ENCODE data around the gene ADAP2. TPM values are rescaled to one million over a fixed set of nuclear protein-coding genes. Genes with fewer than 3 reads are reported as not detected.

ADAP2 gene
- total RNA-seq, 2 experiments from 2014 or later = 1.4 to 2.6 TPM

DNA sequence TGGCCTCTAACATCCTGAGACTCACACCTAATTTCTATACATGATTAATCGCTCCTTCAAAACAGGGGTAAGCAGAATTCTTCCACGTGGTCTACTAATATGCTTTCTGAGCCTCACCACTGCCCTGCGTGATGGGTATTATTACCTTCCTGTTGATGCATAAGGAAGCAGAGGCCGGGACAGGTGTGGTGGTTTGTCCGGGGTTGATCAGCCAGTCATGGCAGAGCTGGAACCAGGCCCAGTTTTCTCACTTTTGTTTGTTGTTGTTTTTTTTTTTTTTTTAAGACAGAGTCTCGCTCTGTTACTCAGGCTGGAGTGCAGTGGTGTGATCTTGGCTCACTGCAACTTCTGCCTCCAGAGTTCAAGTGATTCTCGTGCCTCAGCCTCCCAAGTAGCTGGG lies 80.3 kb downstream of the ADAP2 start:
- no peak for DNase-seq (ENCODE audit: low spot score)
- no peaks in the 10 kb centered on the region for H4K20me1 ChIP-seq (ENCODE audit: insufficient read depth, low read length)
- intact Hi-C loops (cut with micrococcal nuclease; ENCODE audit: unreplicated experiment) = no loop called here
- no peak overlapping the region for H2AFZ ChIP-seq (ENCODE audit: low read length)
- ChIA-PET POLR2A (no interaction called here), CTCF (ENCODE audit: unreplicated experiment) (no interaction called here)
- TF ChIP-seq EZH2phosphoT487 (IDR thresholded peaks at IDR 0.05; ENCODE audit: borderline replicate concordance, low read depth, low read length) = no peak
- TF ChIP-seq, protein P1, sequence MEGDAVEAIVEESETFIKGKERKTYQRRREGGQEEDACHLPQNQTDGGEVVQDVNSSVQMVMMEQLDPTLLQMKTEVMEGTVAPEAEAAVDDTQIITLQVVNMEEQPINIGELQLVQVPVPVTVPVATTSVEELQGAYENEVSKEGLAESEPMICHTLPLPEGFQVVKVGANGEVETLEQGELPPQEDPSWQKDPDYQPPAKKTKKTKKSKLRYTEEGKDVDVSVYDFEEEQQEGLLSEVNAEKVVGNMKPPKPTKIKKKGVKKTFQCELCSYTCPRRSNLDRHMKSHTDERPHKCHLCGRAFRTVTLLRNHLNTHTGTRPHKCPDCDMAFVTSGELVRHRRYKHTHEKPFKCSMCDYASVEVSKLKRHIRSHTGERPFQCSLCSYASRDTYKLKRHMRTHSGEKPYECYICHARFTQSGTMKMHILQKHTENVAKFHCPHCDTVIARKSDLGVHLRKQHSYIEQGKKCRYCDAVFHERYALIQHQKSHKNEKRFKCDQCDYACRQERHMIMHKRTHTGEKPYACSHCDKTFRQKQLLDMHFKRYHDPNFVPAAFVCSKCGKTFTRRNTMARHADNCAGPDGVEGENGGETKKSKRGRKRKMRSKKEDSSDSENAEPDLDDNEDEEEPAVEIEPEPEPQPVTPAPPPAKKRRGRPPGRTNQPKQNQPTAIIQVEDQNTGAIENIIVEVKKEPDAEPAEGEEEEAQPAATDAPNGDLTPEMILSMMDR (conservative IDR thresholded peaks at IDR 0.05; ENCODE audit: low read length) = no peak
- H3K4me2 ChIP-seq (ENCODE audit: low read length) = no peak overlapping the region
- no peak overlapping the region for H3K27ac ChIP-seq (ENCODE audit: low read depth, low read length, poor library complexity, severe bottlenecking)
- no peaks in the 10 kb centered on the region for H3K4me1 ChIP-seq (ENCODE audit: insufficient read depth, low read length, poor library complexity, severe bottlenecking)
- H3K4me3 ChIP-seq (ENCODE audit: low read depth, low read length, poor library complexity, severe bottlenecking) = no peak overlapping the region
- BruUV-seq (replicated peaks) = no TSS peak
- H3K36me3 ChIP-seq (ENCODE audit: insufficient read depth, low read length) = no peaks in the 10 kb centered on the region
- H3K79me2 ChIP-seq (ENCODE audit: insufficient read depth, low read depth, low read length) = no peaks in the 10 kb centered on the region
- no peaks in the 10 kb centered on the region for H3K9me2 ChIP-seq (ENCODE audit: insufficient read depth, low read length)
- no peaks in the 10 kb centered on the region for H3K9me3 ChIP-seq (ENCODE audit: low read length)

DNA sequence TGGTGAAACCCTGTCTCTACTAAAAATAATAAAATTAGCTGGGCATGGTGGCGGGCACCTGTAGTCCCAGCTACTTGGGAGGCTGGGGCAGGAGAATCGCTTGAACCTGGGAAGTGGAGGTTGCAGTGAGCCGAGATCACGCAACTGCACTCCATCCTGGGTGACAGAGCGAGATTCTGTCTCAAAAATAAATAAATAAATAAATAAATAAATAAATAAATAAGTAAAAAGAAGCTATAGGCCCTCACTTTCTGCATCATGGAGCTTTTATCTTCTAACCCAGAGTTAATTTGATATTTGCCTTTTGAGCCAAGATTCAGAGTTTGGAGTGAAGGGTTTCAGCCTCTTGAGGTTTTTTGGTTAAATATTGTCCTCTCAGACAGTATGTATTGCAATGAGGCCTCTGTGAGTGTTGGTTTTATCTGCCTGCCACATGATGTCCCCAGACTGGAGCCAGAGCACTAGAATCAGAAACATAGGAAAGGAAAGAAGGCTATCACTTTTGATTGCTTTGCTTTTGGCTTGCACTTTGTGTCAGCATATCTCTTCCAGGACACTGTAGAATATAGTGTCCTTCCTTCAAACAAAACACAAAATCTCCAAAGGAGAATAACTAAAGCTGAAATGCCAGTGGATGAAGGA lies 81.6 kb downstream of the ADAP2 start:
- DNase-seq (ENCODE audit: low spot score) = no peak
- no peaks in the 10 kb centered on the region for H4K20me1 ChIP-seq (ENCODE audit: insufficient read depth, low read length)
- H3K36me3 ChIP-seq (ENCODE audit: insufficient read depth, low read length) = no peaks in the 10 kb centered on the region
- no peak overlapping the region for H2AFZ ChIP-seq (ENCODE audit: low read length)
- no peak overlapping the region for H3K4me2 ChIP-seq (ENCODE audit: low read length)
- POLR2A ChIA-PET = no interaction called here
- H3K27ac ChIP-seq (ENCODE audit: low read depth, low read length, poor library complexity, severe bottlenecking) = no peak overlapping the region
- no peaks in the 10 kb centered on the region for H3K9me2 ChIP-seq (ENCODE audit: insufficient read depth, low read length)
- no TSS peak for BruUV-seq (replicated peaks)
- no peaks in the 10 kb centered on the region for H3K4me1 ChIP-seq (ENCODE audit: insufficient read depth, low read length, poor library complexity, severe bottlenecking)
- H3K9me3 ChIP-seq (ENCODE audit: low read length) = no peaks in the 10 kb centered on the region
- intact Hi-C loops (cut with micrococcal nuclease; ENCODE audit: unreplicated experiment) = no loop called here
- no peak for TF ChIP-seq EZH2phosphoT487 (IDR thresholded peaks at IDR 0.05; ENCODE audit: borderline replicate concordance, low read depth, low read length)
- TF ChIP-seq, protein P1 (conservative IDR thresholded peaks at IDR 0.05; ENCODE audit: low read length) = no peak
- no peaks in the 10 kb centered on the region for H3K79me2 ChIP-seq (ENCODE audit: insufficient read depth, low read depth, low read length)
- CTCF ChIA-PET (ENCODE audit: unreplicated experiment) = no interaction called here
- no peak overlapping the region for H3K4me3 ChIP-seq (ENCODE audit: low read depth, low read length, poor library complexity, severe bottlenecking)

DNA sequence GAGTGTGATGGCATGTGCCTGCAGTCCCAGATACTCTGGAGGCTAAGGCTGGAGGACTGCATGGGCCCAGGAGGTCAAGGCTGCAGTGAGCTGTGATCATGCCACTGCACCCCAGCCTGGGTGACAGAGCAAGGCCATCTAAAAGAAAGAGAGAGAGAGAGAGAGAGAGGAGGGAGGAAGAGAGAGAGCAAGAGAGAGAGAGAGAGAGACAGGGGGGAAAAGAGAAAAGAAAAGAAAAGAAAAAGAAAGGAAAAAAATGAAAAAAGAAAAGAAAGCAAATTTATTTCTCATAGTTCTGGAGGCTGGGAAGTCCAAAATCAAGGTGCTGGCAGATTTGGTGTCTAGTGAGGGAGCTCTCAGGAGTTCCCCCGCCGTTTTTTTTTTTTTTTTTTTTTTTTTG lies 82.4 kb downstream of the ADAP2 start:
- H3K4me2 ChIP-seq (ENCODE audit: low read length) = no peak overlapping the region
- H3K4me3 ChIP-seq (ENCODE audit: low read depth, low read length, poor library complexity, severe bottlenecking) = no peak overlapping the region
- H3K27ac ChIP-seq (ENCODE audit: low read depth, low read length, poor library complexity, severe bottlenecking) = no peak overlapping the region
- H3K36me3 ChIP-seq (ENCODE audit: insufficient read depth, low read length) = no peaks in the 10 kb centered on the region
- CTCF ChIA-PET (ENCODE audit: unreplicated experiment) = no interaction called here
- H4K20me1 ChIP-seq (ENCODE audit: insufficient read depth, low read length) = no peaks in the 10 kb centered on the region
- TF ChIP-seq, protein P1 (conservative IDR thresholded peaks at IDR 0.05; ENCODE audit: low read length) = no peak
- no peak for TF ChIP-seq EZH2phosphoT487 (IDR thresholded peaks at IDR 0.05; ENCODE audit: borderline replicate concordance, low read depth, low read length)
- no TSS peak for BruUV-seq (replicated peaks)
- no peaks in the 10 kb centered on the region for H3K79me2 ChIP-seq (ENCODE audit: insufficient read depth, low read depth, low read length)
- H3K9me2 ChIP-seq (ENCODE audit: insufficient read depth, low read length) = no peaks in the 10 kb centered on the region
- H3K4me1 ChIP-seq (ENCODE audit: insufficient read depth, low read length, poor library complexity, severe bottlenecking) = no peaks in the 10 kb centered on the region
- H2AFZ ChIP-seq (ENCODE audit: low read length) = no peak overlapping the region
- H3K9me3 ChIP-seq (ENCODE audit: low read length) = no peaks in the 10 kb centered on the region
- POLR2A ChIA-PET = interaction anchor here (0.6 kb wide), 1 partner anchor 317 kb away, joined by 3 read pairs; the partner anchor contains the start of gene EVI2A
- DNase-seq (ENCODE audit: low spot score) = no peak
- intact Hi-C loops (cut with micrococcal nuclease; ENCODE audit: unreplicated experiment) = no loop called here
